Panc1 (cell line): Measurements from ENCODE around the gene TTR.

ENCODE experiments used
- CTCF ChIP-seq: fragments of 450-650 bp; IDR thresholded peaks from 2 replicates; pipeline ENCODE4 v1.5.1; 2017; ENCODE audit warnings: mild to moderate bottlenecking
- POLR2AphosphoS5 ChIP-seq: IDR thresholded peaks from 2 replicates; pipeline ENCODE4 v1.6.1; 2012; ENCODE audit warnings: mild to moderate bottlenecking, low read depth, low read length, moderate library complexity
- REST ChIP-seq, 2 experiments: IDR thresholded peaks; 2 replicates each; pipeline ENCODE4 v1.6.1; 2011 to 2012; ENCODE audit warnings: low read depth in 2 of 2, control low read depth in 1 of 2, low read length in 1 of 2, mild to moderate bottlenecking in 1 of 2, moderate library complexity in 1 of 2; ENCODE audit not compliant: insufficient read depth in 1 of 2
- SIN3A ChIP-seq: IDR thresholded peaks from 2 replicates; pipeline ENCODE4 v1.6.1; 2012; ENCODE audit warnings: low read depth, mild to moderate bottlenecking, low read length, moderate library complexity, borderline replicate concordance; ENCODE audit not compliant: insufficient read depth

GRCh38 chr18:31643003-31643402 lies 51.3 kb downstream of the TTR start:
- TF ChIP-seq CTCF: no peak
- no peak for TF ChIP-seq REST (IDR thresholded peaks at IDR 0.05; ENCODE audit: insufficient read depth in 1 of 2, low read depth in 2 of 2, low read length in 1 of 2)
- TF ChIP-seq POLR2AphosphoS5: no peak
- no peak for TF ChIP-seq SIN3A
